Medulla oblongata (tissue), 1 donor: Measurements from ENCODE around the gene COX4I2.
"Not testable (repeated sequence)": the region's sequence is repeated elsewhere in the genome, so short reads cannot be mapped to it uniquely, and the experiment has no call there.

Experiments
- DNase-seq: peaks from one replicate; pipeline ENCODE4 v3.0.0-alpha.2; 2015; ENCODE audit errors: extremely low spot score

The COX4I2 gene

GRCh38 chr20:31637660-31638059, at the start of gene COX4I2:
Gene COX4I2, plus strand, starts transcription at chr20:31637912. Its CDS starts 1,106 bp downstream, at chr20:31639018.
- no peak for DNase-seq

- no peak for DNase-seq
Observed at GRCh38 chr20:31590717-31591225, 46.9 kb upstream of the COX4I2 start.

DNA sequence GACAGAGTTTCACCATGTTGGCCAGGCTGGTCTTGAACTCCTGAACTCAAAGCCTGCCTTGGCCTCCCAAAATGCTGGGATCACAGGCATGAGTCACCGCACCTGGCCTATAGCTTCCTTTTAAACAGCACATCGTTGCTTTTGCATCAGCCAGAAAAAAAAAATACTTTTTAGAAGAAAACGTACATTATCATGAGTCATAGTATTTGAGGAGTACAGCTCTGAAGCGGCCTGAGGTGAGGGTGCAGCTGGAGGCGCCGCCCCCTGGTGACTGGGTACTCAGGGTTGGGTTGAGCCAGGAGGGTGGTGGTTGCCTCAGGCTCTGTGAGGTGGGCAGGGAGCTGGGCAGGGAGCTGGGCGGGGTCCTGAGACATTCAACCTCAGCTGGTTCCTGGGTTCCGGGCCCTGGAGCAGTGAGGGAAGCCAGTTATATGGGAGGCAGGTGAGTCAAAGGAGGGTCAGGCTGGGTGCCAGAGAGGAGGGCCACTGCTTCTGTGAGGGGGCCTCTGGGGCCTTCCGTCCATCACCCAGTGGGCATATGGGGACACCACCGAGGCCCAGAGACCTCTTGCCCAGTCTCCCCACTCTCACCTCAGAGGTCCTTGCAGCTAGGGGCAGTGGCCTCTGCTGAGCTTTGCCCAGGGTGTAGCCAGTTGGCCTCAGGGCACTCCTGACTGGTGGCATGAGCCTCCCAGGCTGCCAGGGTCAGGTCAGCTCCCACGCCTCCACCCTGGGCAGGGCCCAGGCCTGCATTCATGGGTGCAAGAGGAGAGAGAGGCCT, 44.3 kb upstream of the COX4I2 start:
- DNase-seq, result no peak

DNA sequence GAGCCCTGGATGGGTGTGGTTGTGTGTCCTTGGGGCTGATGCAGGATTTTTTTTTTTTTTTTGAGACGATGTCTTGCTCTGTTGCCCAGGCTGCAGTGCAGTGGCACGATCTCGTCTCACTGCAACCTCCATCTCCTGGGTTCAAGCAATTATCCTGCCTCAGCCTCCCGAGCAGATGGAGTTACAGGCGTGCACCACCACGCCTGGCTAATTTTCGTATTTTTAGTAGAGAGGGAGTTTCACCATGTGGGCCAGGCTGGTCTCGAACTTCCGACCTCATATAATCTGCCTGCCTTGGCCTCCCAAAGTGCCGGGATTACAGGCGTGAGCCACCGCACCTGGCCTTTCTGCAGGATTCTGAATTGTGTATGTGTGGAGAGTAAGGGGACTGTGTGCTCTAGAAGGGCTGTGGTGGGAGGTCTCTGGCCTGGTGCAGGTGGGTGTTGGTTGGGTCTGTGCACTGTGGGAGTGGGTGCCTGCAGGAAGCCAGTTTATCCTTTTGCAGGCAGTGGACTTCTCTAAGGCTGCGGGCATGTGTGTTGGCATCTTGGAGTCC, 43.6 kb upstream of the COX4I2 start:
- DNase-seq, result no peak

DNA sequence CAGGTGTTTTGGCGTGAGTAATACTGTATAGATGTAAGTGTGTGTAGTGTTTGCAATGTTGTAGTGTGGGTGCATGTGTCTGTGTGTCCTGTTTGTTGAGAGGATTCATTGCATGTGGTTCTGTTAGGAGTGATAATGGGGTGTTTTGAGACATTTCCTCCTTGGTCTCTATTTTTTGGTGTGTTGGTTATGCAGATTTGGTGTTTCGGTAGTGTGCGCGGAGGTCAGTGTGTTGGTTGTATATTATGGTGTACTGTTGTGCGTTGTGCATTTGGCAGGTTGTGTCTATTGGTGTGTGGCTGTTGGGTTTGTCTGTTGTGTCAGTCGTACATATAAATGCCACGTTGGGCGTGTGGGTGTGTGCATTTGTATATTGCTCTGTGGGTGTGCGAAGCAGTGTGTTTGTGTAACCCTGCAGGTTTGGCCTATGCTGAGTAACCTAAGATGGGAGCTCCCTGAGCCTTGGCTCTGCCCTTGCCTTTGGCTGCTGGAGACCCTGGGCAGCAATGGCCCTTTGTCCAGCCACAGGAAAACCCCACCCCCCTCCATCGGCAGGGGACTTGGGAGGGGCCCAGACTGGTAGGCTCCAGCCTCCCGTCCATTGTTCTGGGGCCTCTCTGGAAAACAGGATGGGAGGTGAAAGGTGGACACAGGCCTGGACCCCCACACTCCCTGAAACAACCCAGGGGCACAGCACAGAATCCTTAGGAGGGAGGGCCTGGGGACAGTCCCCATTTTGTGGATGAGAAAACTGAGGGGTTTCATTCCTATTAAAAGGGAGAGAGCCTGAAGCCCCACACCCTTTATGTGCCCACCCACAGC, 42.9 kb upstream of the COX4I2 start:
- DNase-seq, result no peak

- DNase-seq, result no peak
Observed at GRCh38 chr20:31595380-31595653, 42.4 kb upstream of the COX4I2 start.

- DNase-seq, result peak; percentile 66
Observed at GRCh38 chr20:31595654-31596411, 41.9 kb upstream of the COX4I2 start.

DNA sequence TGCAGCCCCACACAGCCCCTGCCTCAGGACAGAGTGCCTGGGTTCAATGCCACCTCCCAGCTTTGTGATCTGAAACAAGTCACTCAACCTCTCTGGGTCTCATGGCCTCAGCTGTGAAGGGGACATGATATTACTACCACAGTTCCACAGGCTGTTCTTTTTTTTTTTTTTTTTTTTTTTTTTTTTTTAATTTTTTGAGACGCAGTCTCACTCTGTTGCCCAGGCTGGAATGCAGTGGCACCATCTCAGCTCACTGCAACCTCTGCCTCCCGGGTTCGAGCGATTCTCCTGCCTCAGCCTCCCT, 41.3 kb upstream of the COX4I2 start:
- not testable (repeated sequence) for DNase-seq

- no peak for DNase-seq
Observed at GRCh38 chr20:31596831-31597480, 40.8 kb upstream of the COX4I2 start.

DNA sequence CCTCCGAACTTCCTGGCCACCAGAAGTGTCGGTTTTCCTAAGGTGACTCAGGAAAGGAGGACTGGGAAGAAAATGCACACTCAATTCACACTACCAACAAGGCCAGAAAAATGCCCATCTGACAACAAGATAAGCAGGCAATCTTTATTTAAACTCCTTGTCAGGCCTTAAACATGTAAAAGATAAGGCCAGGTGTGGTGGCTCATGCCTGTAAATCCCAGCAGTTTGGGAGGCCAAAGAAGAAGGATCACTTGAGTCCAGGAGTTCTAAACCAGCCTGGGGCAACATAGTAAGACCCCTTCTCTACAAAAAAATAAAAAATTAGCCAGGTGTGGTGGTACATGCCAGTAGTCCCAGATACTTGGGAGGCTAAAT, 40.2 kb upstream of the COX4I2 start:
- no peak for DNase-seq

DNA sequence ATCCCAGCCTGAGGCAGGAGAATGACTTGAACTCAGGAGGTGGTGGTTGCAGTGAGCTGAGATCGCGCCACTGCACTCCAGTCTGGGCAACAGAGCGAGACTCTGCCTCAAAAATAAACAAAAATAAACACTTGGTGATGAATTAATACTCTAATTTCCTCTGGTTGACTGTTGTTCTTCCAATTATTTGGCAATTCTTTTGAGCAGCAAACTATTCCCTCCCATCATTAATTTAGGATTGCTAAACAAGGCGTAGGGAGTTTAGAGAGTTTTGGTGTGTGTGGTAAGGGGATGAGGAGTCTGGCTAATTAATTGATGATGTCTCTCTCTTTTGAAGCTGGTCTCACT, 35.3 kb upstream of the COX4I2 start:
- no peak for DNase-seq

- no peak for DNase-seq
Observed at GRCh38 chr20:31602779-31603441, 34.8 kb upstream of the COX4I2 start.

- peak; percentile 97 for DNase-seq
Observed at GRCh38 chr20:31603822-31604566, 33.7 kb upstream of the COX4I2 start.

DNA sequence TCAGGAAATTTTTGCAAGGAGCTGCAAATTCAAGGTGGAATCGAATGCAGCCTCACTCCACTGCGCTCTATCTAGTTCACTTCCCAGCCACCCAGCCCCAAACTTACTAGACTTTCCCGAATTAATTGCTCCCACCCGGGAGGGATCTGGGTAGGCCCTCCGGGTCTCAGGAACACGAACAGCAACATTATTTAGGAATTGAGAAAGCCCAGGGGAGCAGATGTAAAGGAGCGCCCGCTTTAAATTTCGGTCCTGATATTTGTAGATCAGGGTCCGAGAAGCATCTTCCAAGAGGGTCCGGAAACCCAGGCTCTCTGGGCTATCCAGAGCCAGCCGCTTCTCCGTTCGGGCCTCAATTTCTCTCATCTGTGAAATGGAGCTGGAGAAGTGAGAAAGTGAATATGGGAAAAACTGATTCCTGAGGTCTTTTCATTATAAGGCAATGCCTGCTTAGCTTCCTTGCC, 33.1 kb upstream of the COX4I2 start:
- DNase-seq, result peak; percentile 15

GRCh38 chr20:31605031-31605901, 32.4 kb upstream of the COX4I2 start, which contains the start of gene ID1:
Gene ID1, plus strand, starts transcription at chr20:31605289. Its CDS starts 99 bp downstream, at chr20:31605388.
- peak; percentile 98 for DNase-seq

- no peak for DNase-seq
Observed at GRCh38 chr20:31605902-31606803, 31.6 kb upstream of the COX4I2 start.

DNA sequence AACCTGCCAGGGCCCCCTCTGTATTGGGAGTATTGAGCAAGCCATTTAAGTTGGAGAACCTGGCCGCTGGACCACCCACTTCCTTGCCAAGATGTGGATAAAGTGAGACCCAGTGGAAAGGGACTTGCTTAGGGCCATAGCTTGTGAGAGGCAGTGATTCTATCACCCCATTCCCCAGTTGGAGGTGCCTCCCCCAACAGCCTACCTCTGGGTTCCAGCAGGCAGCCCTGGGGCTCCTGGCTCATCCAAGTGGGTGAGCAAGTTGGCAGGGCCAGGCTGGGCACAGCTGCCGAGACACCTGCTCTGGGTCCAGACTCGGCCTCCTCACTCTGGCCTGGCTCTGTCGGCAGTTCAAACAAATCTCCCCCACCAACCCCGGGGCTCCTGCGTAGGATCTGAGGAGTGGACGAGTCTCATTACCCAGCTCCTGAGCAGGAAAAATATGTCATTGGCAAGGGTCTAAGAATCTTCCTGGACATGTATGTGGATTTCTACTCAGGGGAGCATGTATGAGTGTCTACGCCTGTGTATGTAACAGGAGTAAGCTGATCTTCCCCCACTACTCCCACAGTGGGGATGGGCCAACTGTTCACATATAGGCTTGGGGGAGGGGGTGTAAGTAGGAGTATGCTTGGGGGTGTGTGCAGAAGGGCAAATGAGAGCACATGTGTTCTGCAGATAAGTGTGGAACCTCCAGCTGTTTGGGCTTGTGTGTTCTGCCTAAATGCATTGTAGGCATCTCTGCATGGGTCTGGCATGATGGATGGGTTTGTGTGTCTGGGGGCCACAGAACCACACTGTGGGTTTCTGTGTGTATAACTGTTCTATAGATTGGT, 30.7 kb upstream of the COX4I2 start:
- DNase-seq, result peak; percentile 34
